ENCODE data around the gene ANKLE2. TPM values are rescaled to one million over a fixed set of nuclear protein-coding genes. Genes with fewer than 3 reads are reported as not detected.
"Not testable (repeated sequence)": the region's sequence is repeated elsewhere in the genome, so short reads cannot be mapped to it uniquely, and the experiment has no call there.

The ANKLE2 gene
- total RNA-seq, 1 donor from 2014 or later: 31.4 TPM

- DNase-seq (ENCODE audit: low spot score): no peak
- intact Hi-C loops (cut with DNase I): no loop called here
These were observed 54.4 kb downstream of the ANKLE2 start for GRCh38 chr12:132707241-132707640.

- DNase-seq (ENCODE audit: low spot score): no peak
- intact Hi-C loops (cut with DNase I): no loop called here
These were observed 58.0 kb downstream of the ANKLE2 start for GRCh38 chr12:132703641-132704040.

GRCh38 chr12:132702640-132703039, 59.0 kb downstream of the ANKLE2 start:
- no peak for DNase-seq (ENCODE audit: low spot score)

GRCh38 chr12:132700212-132700822, 61.3 kb downstream of the ANKLE2 start:
- intact Hi-C loops (cut with DNase I): no loop called here
- no peak for DNase-seq (ENCODE audit: low spot score)

More at GRCh38 chr12:132702640-132703039, 59.0 kb downstream of the ANKLE2 start:
- intact Hi-C loops (cut with DNase I): no loop called here

GRCh38 chr12:132698341-132698740, 63.3 kb downstream of the ANKLE2 start:
- DNase-seq (ENCODE audit: low spot score): no peak
- intact Hi-C loops (cut with DNase I): no loop called here

GRCh38 chr12:132695431-132695830, 66.2 kb downstream of the ANKLE2 start:
- no peak for DNase-seq (ENCODE audit: low spot score)
- intact Hi-C loops (cut with DNase I): no loop called here

- intact Hi-C loops (cut with DNase I); DNase-seq (ENCODE audit: low spot score): not testable (repeated sequence)
These were observed 66.7 kb downstream of the ANKLE2 start for GRCh38 chr12:132694888-132695287.

- DNase-seq (ENCODE audit: low spot score); intact Hi-C loops (cut with DNase I): not testable (repeated sequence)
These were observed 69.6 kb downstream of the ANKLE2 start for GRCh38 chr12:132692030-132692429.

- DNase-seq (ENCODE audit: low spot score): no peak
- intact Hi-C loops (cut with DNase I): no loop called here
These were observed 71.5 kb downstream of the ANKLE2 start for GRCh38 chr12:132690112-132690511.

GRCh38 chr12:132689227-132689626, 72.4 kb downstream of the ANKLE2 start:
- intact Hi-C loops (cut with DNase I): loop anchor here (5.0 kb wide), 1 partner anchor 73 kb away; the partner anchor contains the start of gene ANKLE2
- DNase-seq (ENCODE audit: low spot score): no peak

- peak; percentile 95 for DNase-seq (ENCODE audit: low spot score)
- intact Hi-C loops (cut with DNase I): loop anchor here (5.0 kb wide), 1 partner anchor 75 kb away; the partner anchor contains the start of gene ANKLE2
These were observed 74.1 kb downstream of the ANKLE2 start, which contains the start of the genes POLE and PXMP2 for GRCh38 chr12:132687211-132688164. Gene POLE (minus strand): TSS chr12:132687342. CDS start chr12:132687315, 27 bp downstream. Gene PXMP2 (plus strand): TSS chr12:132687587. CDS start chr12:132687671, 84 bp downstream.

GRCh38 chr12:132686825-132687210, 74.8 kb downstream of the ANKLE2 start:
- intact Hi-C loops (cut with DNase I): loop anchor here (5.0 kb wide), 1 partner anchor 75 kb away; the partner anchor contains the start of gene ANKLE2
- no peak for DNase-seq (ENCODE audit: low spot score)

- no peak for DNase-seq (ENCODE audit: low spot score)
- intact Hi-C loops (cut with DNase I): loop anchor here (5.0 kb wide), 1 partner anchor 77 kb away; the partner anchor contains the start of gene ANKLE2
These were observed 76.2 kb downstream of the ANKLE2 start for GRCh38 chr12:132685400-132685799.

- no peak for DNase-seq (ENCODE audit: low spot score)
- intact Hi-C loops (cut with DNase I): no loop called here
These were observed 84.1 kb downstream of the ANKLE2 start for GRCh38 chr12:132677492-132677891.

GRCh38 chr12:132675757-132676432, 85.7 kb downstream of the ANKLE2 start:
- intact Hi-C loops (cut with DNase I): no loop called here
- DNase-seq (ENCODE audit: low spot score): no peak

Other genes with a start within 250 kb of the ANKLE2 start
- not detected for gene LRCOL1, start 151.2 kb downstream of the ANKLE2 start, total RNA-seq
- not detected for gene P2RX2, start 143.1 kb downstream of the ANKLE2 start, total RNA-seq
- gene POLE, start 74.5 kb downstream of the ANKLE2 start, total RNA-seq: 12.1 TPM
- 36.5 TPM for gene PXMP2, start 74.2 kb downstream of the ANKLE2 start, total RNA-seq
- 26.1 TPM for gene PGAM5, start 51.0 kb downstream of the ANKLE2 start, total RNA-seq
- gene GOLGA3, start 67.0 kb upstream of the ANKLE2 start, total RNA-seq: 50.1 TPM
- gene CHFR, start 125.8 kb upstream of the ANKLE2 start, total RNA-seq: 22.5 TPM
- 12.6 TPM for gene ZNF605, start 194.5 kb upstream of the ANKLE2 start, total RNA-seq
- gene ZNF26, start 224.5 kb upstream of the ANKLE2 start, total RNA-seq: 4.4 TPM